GM19043 (cell line): Measurements from ENCODE around the gene STX5.
"Not testable (repeated sequence)": the region's sequence is repeated elsewhere in the genome, so short reads cannot be mapped to it uniquely, and the experiment has no call there.

ENCODE experiments used
- ATAC-seq: cut with Tn5 transposase; IDR thresholded peaks from one replicate; pipeline ENCODE4 v1.9.1; 2021; ENCODE audit warnings: low read depth; ENCODE audit not compliant: unreplicated experiment

STX5 gene

DNA sequence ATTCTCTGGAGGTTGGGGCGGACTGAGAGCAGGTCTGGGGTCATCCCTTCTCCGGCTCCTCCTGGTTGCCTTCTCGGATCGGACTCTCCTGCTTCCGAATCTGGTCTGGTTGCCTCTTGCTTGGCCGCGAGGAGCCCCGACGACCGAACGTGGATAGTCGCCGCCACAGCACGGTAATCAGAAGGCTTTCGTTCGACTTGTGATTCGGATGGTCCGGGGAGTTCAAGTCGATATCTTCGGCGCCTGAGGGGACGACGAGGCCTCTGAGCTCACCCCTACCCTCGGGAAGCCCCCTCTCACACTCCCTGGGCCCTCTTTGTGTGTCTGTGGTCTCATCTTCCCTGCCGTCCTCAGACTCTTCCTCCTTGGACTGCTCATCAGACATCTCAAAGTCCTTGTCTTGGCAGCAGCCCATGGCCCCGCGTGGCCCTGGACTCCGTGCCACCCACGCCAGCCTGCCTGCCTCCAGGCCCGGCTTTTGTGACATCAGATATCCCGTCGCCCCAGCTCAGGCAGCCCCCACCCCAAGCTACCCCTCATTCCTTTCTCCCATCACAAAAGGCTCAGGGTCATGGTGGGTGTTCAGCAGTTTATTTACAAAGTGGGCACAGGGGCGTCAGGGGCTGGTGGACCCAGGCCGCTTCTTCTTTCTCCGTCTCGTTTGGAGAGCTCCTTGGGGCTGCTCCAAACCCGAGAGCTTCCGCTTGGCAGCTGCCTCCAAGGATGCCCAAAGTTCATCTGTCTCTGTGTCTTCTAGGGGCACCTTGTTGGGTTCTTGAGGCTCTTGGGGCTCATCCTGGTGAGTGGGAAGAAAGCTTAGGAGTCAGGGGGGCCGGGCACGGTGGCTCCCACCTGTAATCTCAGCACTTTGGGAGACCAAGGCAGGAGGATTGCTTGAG, 734 bp upstream of the STX5 start, which contains the start of gene TEX54:
Gene TEX54 (minus strand): TSS at position 506 of the 899 bp plus-strand sequence.
- ATAC-seq: peak; percentile 9

DNA sequence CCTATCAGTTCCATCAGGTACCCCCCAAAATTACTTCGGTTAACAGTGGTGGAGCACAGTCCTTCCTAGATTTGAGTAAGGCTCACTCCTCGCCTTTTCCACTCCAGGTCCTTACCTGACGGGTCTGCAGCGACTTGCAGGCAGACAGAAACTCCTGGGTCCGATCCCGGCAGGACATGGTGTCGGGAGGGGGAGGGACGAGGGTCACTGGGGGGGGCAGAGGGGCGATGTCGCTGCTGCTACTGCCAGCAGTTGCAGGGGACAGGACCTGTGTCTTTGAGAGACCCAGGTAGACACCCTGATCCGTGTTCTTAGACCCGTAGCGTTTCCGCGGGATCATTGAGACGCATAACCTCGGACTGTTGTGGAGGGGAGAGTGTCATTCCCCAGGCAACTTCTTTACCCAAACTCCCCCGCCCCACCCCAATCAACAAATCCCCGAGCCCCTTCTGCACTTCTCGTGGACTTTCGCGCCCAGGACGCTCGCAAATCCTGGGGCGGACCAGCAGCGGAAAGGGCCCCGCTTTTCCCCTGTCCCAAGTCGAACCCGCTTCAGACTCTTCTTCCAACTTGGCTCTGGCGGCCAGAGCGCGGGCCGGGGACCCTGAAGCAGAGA, 839 bp downstream of the STX5 start:
- ATAC-seq: no peak

DNA sequence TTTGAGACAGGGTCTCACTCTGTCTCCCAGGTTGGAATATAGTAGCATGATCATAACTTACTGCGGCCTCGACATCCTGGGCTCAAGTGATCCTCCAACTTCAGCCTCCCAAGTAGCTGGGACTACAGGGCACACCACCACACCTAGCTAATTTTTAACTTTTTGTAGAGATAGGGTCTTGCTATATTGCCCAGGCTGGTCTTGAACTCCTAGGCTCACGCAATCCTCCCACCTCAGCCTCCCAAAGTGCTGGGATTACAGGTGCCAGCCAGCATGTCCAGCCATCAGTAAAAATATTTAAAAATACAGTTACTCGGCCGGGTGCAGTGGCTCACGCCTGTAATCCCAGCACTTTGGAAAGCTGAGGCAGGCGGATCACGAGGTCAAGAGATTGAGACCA, 3.7 kb downstream of the STX5 start:
- ATAC-seq: not testable (repeated sequence)

DNA sequence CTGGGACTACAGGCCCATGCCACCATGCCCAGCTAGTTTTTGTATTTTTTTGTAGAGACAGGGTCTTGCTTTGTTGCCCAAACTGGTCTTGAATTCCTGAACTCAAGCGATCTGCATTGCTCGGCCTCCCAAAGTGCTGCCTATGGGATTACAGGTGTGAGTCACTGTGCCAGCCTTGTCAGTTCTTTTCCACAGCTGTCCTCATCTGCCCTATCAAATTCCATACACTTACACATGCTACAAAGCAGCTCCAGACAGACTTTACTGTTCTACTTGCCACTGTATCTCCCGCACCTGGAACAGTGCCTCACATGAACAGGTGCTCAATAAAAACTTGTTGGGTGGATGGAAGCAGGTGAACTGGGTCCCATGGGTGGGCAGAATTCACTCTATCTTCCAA, 8.2 kb downstream of the STX5 start:
- ATAC-seq: no peak

DNA sequence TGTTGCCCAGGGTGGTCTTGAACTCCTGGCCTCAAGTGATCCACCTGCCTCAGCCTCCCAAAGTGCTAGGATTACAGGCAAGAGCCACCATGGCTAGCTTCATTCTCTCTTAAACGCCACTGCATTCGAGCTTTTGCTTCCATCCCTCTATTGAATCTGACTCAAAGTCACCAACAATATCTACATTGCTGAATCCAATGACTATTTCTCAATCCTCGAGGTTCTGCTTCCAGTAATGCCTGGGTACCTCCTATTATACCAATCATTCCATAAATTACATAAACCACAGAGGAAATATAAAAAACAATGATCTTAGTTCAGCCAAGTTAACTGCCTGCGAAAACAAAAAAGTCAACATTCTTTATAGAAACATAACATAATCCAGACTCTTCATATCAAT, 14.7 kb downstream of the STX5 start:
- no peak for ATAC-seq

DNA sequence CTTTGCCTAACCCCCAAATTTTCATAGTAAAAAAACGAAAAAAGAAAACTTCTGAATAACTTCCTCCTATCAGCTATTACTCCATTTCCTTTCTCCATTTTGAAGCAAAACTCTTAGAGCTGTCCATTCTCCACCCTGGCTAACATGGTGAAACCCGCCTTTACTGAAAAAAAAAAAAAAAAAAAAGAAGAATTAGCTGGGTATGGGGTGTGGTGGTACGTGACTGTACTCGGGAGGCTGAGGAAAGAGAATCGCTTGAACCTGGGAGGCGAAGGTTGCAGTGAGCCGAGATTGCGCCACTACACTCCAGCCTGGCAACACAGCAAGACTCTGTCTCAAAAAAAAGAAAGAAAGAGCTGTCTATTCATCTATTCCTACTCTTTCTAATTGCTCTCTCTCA, 15.3 kb downstream of the STX5 start:
- ATAC-seq: no peak

DNA sequence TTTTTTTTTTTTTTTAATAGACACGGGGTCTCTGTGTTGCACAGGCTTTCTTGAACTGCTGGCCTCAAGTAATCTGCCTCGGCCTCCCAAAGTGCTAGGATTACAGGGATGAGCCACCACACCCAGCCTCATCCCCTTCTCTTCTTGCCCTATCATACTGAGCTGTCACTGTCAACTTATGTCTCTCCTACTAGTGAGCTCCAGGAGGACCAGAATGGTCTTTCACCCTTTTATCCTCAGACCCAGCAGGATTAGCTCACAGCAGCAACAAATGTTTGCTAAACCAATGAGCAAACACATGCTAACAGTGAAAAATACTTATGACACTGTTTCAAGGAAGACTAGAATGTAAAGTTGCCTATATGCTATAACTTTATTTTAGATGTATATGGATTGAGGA, 20.2 kb downstream of the STX5 start:
- ATAC-seq: no peak

DNA sequence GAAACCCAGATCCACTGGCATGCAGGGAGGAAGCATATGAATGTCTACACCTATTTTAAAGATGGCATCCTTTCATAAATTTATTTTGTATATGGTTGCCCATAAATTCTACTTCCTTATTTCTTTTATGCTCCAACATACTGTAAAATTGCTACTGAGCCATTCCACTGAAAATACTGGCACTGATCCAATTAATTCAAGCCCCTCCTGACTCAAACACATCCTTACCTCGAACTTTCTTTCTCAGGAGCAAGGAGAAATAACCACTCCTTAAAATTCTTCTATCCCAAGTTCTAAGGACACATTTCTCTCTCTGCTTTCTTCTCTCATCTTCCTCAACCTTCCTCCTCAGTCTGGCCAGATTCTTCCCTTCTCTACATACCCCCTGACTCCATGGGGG, 21.1 kb downstream of the STX5 start:
- ATAC-seq: no peak

DNA sequence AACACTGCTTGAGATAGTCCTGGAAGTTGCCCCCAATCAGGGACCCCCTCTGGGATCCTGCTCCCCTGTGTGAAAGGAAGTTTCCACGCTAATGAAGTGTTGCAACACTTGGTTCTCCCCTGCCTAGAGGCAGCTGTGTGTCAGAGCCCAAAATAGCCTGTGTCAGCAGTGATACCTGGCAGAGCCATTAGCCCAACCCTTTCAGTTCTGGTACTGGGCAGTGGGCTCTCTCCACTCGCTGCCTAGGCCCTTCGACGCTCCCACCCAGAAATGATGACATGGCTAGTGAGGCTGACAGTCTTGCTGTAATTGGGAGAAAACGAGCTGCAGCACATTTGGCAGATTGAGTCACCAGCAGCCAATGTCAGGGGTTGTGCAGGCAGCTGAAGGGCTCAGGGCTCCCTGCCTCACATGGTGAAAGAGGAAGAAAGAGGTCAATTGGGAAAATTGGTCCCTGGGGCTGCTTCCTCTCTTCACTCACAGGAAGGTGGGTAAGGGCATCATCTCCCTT, 25.2 kb downstream of the STX5 start:
- ATAC-seq: no peak

DNA sequence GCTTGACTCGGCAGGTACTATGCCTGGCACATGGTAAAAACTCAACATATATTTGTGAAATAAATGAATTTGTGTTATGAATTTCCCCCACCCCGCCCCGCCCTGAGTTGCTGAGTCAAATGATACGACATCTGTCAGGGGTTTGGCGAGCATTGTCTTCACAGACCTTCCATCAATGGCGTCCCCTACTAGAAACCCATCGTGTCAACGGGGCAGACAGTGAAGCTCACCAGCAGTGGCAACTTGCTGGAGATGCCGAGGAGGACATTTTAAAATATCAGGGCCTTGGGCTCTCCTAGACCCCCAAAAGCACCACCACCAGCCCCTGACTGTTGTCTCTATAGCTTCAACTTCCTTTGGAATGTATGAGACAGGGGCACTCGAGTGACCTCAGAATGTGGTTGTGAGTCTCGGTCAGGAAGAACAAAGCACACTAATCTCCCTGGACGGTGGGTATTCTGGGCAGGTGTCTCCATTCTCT, 25.9 kb downstream of the STX5 start:
- no peak for ATAC-seq

DNA sequence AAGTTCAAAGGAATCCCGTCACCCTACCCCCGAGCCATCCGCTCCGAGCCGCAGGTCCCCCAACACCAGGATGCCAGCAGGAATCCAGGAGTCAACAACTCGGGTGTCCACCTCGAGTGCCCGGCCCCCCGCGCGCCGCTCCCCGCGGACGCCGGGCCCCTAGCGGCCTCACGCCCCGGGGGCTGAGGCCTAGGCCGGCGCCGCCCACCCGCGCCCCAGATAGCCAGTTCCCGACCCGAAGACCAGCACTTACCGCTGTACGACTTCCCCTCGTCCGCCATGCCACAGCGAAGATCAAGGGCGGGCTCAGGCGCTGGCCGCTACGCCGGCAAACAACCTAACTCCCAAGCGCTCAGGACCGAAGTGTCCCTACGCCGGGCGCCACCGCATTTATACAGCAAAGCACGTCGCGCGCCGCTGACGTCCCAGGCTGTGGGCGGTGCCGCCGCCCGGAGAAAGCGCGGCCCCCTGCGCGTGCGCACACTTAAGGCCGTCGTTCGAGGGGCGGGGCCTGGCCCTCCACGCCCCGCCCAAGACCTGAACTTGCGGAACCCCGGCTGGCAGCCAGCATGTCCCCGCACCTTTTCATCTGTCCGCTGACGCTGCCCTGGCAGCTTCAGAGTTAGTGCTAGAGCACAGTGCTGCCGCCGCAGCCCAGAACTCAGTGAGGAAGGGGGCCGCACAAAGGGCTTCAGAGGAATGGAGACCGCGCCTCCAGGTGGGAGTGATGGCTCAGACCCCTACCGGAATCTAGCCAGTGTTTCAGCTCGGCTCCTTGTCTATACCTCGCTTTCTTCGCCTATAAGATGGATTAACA, 26.6 kb downstream of the STX5 start, which contains the start of gene NXF1:
Gene NXF1 (minus strand): TSS at position 365 of the 817 bp plus-strand sequence. CDS start 84 bp downstream, at position 281.
- peak; percentile 67 for ATAC-seq

DNA sequence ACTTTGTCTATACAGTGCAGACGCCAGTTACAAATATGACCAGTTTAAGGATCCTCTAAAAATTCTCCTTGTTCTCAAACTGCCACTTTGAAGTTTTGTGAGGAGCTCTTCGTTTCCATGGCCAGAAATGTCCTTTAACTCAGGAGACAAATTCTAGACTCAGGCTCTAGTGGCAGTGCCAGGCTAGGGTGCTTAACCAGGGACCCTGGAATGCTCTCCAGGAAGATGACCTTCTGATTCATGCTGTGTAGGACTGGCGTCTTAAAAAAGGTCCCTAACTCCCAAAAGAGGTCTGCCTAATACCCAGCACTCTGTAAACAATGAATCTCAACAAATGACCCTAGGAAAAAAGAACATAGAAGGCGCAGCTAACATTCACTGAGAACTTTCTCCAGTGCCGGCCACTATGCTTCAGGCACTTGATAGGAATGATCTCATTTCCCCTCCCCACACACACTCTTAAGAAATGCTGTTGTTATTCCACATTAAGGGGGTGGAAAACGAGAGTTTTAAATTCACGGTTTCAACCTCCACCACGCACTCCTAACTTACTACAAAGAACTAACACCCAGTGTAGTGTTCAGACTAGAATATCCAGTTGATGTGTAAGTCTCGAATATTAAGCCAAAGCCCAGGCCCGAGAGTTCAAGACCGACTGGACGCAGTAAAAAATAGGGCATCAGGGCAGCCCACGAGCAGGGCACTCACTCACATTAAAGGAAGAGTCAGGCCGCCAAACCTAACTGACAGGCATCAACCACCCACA, 27.4 kb downstream of the STX5 start:
- ATAC-seq: no peak

DNA sequence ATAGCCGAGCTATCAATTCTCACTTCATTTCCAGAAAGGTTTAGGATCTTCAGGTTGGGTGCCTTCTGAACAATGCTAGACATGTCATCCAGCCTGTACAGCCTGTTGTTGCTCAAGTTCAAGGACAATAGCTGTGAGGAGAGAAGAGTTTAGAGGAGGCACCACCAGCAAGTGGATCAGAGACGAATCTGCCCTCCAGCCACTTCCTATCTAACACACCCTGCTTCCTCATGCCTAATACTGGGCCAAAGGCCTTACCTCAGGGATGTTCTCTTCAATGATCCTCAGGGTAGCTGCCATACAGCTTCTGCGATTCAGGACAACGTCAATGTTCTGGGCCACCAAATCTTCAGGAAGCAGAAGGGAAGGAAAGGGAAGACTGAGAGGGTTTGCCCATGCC, 30.8 kb downstream of the STX5 start:
- ATAC-seq: no peak

DNA sequence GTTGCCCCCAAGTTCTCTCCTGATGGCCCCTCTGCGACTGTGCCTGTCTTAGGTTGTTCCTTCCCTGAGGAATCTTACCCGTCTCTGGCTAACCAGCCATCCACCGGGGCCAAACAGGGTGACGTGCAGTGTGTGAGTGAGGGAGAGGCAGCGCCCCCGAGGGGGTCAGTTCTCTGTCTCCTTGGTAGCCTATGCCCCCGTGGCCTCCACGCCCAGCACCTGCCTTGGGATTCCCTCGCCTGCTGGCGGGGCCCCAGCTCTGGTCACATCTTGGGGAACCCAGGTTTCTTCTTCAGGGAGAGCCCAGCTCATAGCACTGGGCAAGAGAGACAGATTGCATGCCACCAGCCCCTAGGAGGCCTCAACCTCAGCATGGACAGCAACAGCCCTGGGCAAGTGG, 32.4 kb downstream of the STX5 start:
- no peak for ATAC-seq

DNA sequence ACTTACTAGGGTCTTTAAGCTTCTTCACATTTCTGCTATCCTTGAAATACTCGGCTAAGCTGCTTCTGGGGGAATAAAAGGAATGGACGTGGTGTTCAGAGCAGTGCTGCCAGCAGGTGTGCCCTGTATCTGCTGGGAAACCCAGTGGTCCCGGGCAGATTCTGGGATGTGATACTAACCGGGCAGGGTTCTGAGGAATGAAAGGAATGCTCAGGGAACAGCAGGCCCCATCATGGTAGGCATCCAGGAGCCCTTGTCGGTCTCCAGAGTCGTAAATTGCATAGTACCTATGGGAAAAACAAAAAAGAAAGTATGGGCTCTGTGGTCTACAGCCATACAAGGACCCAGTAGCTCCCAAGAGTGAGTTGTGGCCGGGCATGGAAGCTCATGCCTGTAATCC, 35.6 kb downstream of the STX5 start:
- no peak for ATAC-seq

DNA sequence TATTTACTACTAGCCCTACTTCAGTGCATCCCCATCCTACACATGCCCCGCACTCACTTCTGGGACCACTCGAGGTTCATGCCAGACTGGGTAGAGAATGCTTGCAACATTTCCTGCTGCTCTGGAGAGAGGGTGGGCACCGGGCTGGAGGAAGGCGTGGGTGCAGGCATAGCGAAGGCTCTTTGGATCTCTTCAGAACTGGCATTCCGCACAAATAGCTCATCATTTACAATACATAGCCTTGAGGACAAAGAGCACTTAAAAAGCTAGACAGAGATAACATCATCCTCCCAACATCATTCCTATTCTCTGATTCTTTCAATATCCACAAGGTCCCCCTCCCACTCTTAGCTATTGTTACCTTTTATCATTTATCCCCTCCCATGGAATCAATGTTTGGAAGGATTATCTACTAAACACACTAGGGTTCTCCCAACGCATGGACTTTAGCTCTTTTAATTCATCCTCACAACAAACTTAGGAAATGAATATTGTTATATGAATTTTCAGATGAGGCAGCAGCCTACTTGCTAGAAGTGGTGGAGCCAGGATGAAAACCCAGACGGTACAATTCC, 37.6 kb downstream of the STX5 start:
- no peak for ATAC-seq

DNA sequence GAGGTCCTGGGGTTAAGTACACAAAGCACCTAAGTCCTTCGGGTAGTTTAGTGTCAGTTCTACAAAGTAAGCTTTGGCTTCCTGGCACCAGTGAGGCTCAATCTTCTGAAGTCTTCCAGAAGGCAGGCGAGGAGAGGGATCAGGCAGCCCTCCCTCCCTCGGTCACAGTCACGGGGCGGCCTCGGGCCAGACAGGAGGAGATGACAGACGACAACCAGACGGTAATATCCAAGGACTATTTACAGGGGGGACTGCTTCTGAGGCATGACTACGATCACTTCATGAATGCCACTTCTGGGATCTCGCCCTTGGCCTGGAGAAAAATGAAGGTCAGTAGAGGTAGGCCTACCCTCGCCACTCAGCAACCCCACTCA, 39.7 kb downstream of the STX5 start:
- no peak for ATAC-seq

DNA sequence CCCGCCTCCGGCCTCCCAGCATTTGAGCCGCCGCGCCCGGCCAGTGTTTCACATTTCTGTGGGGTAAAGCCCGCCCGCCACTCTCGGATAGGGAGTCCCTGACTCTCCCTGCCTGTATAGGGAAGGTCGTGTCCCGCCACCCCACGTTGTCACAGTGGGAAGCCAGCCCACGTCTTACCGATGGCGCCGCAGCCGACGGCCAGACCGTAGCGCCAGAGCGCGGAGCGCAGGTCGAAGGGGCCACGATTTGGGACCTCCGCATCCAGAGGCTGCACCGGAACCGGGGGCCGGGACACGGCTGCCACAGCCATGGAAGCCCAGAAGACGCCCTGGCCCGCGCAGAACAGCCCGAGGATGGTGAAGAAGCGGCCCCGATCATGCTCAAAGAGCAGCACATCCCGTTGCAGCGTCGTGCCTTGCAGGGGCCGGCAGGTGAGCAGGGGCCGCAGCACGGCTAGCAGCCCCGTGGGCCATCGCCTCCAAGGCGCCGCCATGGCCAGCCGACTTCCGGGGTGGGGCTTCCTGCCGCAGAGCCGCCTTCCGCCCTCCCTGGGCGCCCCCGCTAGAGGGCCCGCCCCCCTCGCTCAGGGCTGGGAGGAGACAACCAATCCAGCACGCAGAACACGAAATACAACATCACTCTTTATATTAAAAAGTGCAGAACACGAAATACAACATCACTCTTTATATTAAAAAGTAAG, 40.2 kb downstream of the STX5 start, which contains the start of gene TMEM223:
Gene TMEM223 (minus strand): TSS at position 506 of the 701 bp plus-strand sequence. CDS start 12 bp downstream, at position 494.
- ATAC-seq: peak; percentile 73

DNA sequence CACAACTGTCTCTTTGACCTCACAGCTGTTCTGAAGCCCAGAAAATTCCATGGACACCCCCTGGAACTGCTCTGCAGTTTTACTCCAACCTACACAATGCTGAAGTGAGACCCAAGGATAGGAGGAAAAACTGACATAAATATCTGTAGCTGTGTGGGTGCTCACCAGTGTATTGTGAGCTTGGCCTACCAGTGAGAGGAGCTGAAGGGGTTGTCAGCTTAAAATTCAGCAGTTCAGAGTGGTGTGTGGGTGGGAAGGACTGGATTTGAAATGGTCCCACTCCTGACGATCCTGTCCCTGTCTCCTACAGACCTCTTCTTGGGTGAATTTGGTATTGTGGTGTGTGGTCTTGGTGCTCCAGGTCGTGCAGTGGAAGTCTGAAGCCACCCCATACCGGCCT, 42.3 kb downstream of the STX5 start:
- no peak for ATAC-seq
